GM21529 (cell line): ENCODE results near the gene RNF169.
"Not testable (repeated sequence)": the region's sequence is repeated elsewhere in the genome, so short reads cannot be mapped to it uniquely, and the experiment has no call there.

Experiments used
- ATAC-seq: cut with Tn5 transposase; IDR thresholded peaks from one replicate; pipeline ENCODE4 v1.9.1; 2021; ENCODE audit not compliant: unreplicated experiment

The RNF169 gene

GRCh38 chr11:74818283-74818946 is 69.8 kb downstream of the RNF169 start:
- ATAC-seq: no peak

- ATAC-seq: no peak
Observed at GRCh38 chr11:74819400-74819799, 70.8 kb downstream of the RNF169 start.

GRCh38 chr11:74820763-74821162 is 72.1 kb downstream of the RNF169 start:
- no peak for ATAC-seq

DNA sequence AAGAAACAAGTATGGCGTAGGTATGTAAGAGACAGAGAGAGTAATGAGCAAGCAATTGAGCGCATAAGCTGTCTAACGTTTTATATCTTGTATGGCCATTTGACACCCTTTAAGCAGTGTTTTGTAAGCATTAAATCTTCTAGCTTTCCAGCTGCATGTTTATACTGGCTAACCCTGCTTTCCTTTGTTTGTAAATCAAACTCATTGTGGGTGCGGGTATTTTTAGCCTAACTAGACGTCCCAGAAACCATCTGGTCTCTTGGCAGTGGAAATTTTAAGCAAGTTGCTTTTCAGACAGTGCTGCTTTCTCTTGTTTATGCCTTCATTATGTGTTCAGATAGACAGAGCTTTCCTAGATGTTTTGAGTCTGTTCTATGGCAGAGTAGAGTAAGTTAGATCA is 73.5 kb downstream of the RNF169 start:
- ATAC-seq: no peak

GRCh38 chr11:74824285-74824982 is 75.8 kb downstream of the RNF169 start:
- ATAC-seq: no peak

GRCh38 chr11:74825596-74825995 is 76.9 kb downstream of the RNF169 start:
- ATAC-seq: not testable (repeated sequence)

GRCh38 chr11:74826901-74827300 is 78.3 kb downstream of the RNF169 start:
- ATAC-seq: no peak

- no peak for ATAC-seq
Observed at GRCh38 chr11:74837191-74837590, 88.5 kb downstream of the RNF169 start.

DNA sequence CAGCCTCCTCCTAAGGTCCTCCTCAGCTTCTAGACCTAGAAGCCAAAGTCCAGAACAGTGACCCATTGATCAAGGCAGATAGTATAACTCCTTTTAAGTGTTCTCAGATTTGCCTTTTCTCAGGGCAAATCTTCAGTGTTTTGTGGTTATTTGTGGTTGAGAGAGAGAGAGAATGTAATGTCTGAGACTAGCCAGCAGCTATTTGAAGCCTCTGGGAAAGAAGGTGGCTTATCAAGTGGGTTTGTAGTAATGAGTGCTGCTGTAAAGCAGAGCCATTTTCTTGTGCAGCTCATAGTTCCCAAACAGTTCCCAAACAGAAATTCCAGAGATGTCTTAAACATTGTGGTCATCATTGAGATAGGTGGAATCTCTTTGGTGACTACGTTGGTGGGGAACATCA is 89.5 kb downstream of the RNF169 start:
- no peak for ATAC-seq

DNA sequence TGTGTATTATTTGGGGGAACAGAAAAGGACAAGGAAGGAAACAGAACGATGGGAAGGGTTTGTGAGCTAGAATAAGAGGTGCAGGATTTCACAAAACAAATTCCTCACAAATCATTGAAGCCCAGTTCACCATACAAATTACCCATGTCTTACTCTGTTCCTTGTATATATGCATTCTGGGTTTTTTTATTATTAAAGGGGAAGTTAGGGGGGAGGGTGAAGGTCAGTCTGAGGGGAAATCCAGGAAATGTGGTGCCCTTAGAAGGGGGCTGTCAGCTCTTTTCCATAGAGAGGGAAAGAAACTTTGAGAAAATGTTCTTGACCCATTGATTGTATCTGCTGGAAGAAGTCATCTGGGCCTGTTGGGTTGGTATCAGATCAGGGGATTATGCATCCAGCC is 90.8 kb downstream of the RNF169 start:
- no peak for ATAC-seq

DNA sequence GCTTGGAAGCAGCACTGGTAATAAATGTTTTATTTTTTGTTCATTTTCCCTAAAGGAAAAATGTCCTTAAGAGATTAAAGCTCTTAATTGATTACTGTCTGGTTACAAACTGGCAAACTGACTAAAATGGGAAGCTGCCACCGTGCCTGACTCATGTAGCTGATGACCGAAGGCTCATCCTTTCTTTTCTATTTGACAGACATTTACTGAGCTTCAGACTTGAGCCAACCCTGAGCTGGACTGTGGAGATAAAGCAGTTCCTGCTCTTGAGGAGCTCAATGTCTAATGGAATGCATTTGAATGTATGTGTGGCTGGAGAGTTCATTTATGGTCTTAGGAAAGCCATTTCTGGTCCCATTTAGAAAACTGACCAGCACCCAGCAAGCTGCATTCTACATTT is 91.3 kb downstream of the RNF169 start:
- no peak for ATAC-seq

- ATAC-seq: no peak
Observed at GRCh38 chr11:74840486-74840885, 91.8 kb downstream of the RNF169 start.

GRCh38 chr11:74842967-74843366 is 94.3 kb downstream of the RNF169 start:
- ATAC-seq: no peak

DNA sequence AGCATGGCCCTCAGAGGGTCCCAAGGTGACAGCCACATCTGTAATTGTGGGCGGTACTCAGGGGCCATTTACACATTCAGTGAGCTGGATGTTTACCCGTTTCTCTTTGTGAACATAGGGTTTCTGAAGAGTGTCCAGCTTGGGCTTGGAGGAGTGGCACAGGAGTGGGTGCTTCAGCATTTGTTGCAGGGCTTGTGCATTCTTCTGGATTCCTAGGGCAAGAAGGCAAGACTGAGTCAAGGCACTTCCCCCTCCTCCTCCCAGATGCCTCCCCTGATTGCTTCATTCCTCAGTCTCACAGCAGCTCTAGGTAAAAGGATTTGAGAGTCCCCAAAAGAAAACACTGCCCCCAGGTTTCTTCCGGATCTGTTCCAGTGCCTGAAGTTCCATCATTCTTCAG is 95.4 kb downstream of the RNF169 start:
- no peak for ATAC-seq

GRCh38 chr11:74844865-74845264 is 96.2 kb downstream of the RNF169 start:
- no peak for ATAC-seq

DNA sequence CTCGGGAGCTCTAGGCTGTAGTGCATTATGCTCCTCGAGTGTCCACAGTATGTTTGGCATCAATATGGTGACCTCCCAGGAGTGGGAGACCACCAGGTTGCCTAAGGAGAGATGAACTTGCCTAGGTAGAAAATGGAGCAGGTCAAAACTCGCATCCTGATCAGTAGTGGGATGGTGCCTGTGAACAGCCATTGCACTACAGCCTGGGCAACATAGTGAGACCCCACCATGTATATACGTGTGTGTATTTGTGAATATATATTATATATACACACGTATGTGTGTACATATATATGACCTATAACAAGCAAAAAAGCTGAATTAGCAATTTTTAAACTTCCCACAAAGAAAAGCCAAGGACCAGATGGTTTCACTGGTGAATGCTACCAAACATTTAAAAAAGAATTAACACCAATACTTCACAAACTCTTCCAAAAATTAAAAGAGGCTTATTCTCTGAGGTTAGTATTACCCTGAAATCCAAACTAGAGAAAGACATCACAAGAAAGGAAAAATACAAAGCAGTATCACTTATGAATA is 97.4 kb downstream of the RNF169 start:
- ATAC-seq: no peak

GRCh38 chr11:74846770-74847169 is 98.1 kb downstream of the RNF169 start:
- no peak for ATAC-seq

- no peak for ATAC-seq
Observed at GRCh38 chr11:74847395-74847794, 98.7 kb downstream of the RNF169 start.

GRCh38 chr11:74847895-74848294 is 99.2 kb downstream of the RNF169 start:
- ATAC-seq: no peak

DNA sequence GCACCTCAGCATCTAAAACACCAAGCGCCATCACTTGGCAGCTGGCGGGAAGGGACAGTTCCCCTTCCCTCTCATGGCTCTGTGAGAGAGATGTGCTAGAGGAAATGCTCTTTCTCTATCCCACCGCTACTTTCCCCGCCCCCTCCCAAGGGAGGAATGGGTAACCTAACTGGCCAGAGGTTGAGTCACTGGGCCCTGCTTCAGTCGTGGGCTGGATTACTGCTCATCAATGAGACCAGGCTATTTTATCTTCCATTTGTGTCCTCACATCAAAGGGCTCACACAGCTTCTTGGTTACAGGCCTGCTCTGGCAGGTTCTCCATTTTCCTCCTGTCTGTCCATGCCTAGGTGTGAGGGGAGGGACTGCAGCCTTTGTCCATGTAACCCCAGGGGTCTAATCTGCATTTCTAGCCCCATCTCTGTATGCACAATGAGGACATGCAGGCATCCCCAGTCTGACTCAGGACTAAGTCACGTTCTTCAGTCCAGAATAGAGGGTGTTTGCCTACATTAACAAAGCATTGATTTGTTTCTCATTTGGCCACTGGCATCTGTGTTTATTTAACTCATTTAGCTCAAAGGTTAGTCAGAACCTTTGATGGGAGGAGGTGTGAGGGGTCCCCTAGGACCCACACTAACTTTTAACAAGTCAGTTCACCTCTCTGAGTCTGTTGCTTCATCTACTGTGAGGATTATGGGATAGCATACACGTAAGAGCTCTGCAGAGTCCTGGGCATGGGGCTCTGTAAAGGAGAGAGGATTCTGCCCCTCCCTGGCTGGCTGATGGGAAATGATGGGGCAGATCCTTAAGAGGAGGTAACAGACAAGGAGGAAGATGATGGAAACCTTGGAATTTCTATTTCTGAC is 101.1 kb downstream of the RNF169 start:
- no peak for ATAC-seq

DNA sequence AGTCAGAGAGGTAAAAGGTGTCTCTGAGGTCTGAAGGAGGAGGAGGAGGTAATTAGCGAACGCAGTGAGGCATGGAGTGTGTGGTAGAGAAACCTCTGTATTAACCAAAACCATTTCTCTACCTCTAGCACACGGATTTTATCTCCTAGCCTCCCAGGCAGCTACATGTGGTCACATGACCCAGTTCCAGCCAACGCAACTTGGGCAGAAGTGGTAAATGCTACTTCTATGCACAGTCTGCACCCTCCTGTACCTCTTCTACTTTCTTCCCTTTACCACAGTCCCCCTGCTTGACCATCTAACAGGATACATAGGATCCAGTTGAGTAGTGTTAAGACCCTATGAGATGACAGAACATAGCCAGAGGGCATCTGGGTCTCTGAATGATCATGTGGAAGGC is 104.6 kb downstream of the RNF169 start:
- no peak for ATAC-seq

DNA sequence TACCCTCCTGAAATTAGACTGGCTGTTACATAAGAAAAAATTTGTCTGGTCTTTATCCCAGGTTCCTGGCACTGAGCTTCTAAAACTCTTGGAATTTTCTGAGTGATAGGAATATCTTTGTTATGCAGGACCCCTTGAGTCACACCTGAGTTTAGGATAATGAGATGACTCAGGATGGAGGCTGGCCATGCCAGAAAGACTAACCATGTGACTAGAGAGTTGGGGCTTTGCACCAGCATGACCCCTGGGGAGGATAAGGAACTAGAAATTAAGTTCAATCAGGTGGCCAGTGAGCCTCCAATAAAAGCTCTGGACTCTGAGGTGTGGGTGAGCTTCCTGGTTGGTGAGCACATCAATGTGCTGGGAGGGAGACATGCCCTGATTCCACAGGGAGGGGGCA is 112.1 kb downstream of the RNF169 start:
- no peak for ATAC-seq
